Stimulated activated CD8-positive, alpha-beta memory T cell treated with anti-CD3 and anti-CD28 coated beads, Interleukin-15, amount 100 ng/mL, for 1 hour (primary cell): ENCODE results near the gene LARP4B.

Experiments used
- DNase-seq: peaks from one replicate; pipeline ENCODE4 v3.0.0-alpha.2; 2020; ENCODE audit warnings: low read depth

LARP4B gene

DNA sequence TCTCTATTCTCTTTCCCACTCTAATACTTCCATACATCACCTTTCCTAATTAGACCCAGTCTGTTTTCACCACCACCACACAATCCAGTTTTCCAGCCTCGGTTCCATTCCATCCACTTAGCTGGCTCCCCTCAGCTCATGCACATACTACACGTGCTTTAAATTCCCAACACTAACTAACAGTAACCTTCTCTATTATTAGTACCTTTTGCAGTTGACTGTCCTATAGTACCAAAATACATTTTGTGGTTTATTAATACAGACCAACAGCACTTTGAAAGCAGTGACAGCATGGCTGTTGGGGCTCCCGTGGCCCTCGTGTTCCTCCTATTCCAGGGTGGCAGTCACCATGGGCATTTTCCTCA is 64.9 kb downstream of the LARP4B start:
- no peak for DNase-seq

DNA sequence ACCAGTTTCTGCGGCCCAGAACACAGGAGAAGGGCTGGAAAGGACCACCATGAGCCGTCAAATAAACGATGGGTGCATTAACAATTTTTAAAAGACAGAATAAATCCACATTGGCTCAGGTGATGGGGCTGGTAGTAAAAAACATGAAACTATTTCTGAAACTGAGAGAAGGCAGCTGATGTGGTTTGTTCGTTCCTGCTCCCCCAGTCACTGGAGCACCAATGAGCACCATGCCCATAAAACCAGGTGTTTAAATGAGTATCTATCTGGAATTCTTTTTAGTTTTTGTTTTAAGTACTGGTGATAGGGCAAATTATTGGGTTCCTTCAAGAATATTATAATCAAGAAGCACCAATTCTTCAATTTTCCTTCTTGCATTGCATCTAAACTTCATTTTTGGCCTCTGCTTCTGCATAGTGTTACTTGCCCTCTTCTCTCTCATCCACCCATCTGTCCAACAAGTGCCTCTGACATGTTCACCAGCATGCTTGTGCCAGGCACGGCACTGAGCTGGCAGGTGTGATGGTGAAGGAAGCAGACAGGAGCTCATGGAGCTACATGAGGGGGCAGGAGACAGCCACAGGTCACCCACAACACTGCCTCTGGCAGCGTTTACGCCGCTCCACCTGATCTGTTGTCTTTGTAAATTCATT is 65.5 kb downstream of the LARP4B start:
- DNase-seq, result no peak

DNA sequence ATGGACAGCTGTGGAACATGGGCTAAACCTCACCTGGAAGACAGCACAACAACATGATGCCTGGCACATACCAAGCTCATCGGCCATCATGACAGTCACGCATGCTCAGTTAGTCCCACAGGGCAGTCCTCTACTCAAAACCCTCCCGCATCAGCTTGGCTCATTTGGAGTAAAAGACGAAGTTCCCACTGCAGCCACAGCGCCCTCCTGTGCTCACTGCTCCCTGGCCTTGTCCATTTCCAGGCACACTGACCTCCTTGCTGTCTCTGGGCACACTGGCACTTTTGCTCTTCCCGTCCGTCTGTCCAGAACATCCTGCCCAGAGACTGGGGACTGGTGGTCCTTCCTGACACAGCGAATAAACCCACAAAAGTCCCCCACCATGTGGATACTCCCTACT is 66.2 kb downstream of the LARP4B start:
- DNase-seq, result no peak

DNA sequence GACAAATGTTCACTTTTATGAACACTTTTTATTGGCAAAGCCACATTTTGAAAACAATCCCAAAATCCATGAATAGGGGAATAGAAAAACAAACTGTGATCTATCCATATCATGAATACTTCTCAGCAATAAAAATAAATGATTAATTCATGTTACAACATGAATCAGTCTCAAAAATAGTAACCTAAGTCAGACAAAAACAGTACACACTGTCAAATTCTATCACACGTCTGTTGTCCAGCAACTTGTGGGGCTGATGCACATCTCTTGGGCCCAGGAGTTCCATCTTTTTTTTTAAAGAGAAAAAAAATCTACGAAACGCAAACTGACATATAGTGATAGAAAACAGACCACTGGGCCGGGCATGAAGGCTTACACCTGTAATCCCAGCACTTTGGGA is 71.0 kb downstream of the LARP4B start:
- DNase-seq, result no peak

DNA sequence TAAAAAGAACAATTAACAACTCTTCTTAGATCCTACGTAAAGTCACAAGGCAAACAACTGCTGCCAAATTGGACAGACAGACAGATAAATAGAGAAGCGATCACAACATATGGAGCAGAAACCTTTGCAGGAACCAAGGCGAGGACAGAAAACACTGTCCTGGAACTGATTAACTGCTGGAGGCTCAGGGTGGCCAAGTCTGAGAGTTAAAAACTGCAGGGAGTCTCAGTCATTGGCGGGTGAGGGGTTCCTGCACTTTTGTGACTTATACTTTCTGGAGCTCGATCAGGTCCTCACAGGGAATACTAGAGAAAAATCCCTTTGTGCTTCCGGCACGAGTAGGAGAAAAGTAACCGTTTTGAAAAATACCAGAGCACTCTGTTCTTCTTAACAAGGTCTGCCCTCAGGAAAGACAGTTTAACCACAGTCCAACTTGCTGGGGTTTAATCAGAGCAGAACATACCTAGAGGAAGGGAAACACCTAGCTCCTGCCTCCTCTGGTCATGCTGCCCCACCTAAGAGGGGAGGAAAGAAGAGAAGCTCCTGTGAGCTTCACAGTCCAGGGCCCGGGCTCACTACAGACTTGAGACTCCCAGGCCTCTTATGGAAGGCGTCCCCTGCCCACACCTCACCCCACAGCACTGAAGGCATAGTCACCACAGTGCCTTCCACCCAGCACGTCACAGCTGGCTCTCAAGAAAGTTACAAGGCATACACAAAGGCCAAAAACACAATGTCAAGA is 74.9 kb downstream of the LARP4B start:
- DNase-seq, result no peak

DNA sequence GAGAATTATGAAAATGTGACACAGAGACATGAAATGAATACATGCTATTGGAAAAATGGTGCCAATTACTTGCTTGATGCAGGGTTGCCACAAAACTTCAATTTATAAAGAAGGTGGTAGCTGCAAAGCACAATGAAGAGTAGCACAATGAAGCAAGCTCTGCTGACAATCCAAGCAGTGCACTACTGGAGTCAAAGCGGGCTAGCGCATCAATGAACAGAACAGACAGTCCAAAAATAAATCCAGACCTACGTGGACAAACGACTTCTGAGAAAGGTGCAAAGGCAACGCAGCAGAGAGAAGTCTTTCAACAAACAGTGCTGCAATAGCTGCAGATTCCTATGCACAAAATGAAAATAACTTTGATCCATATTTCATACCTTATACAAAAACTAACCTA is 75.8 kb downstream of the LARP4B start:
- no peak for DNase-seq

DNA sequence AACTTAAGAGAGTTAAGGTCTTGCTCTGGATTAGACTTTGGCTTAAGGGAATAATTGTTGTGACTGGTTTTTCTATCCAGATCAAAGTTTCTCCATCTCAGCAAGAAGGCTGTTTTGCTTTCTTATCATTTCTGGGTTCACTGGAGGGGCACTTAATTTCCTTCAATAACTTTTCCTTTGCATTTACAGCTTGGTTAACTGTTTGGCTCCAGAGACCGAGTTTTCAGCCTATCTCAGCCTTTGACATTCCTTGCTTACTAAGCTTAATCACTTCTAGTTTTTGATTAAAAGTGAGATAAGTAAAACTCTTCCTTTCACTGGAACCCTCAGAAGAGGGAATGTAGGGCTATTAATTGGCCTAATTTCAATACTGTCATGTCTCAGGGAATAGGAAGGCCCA is 76.4 kb downstream of the LARP4B start:
- DNase-seq, result no peak

DNA sequence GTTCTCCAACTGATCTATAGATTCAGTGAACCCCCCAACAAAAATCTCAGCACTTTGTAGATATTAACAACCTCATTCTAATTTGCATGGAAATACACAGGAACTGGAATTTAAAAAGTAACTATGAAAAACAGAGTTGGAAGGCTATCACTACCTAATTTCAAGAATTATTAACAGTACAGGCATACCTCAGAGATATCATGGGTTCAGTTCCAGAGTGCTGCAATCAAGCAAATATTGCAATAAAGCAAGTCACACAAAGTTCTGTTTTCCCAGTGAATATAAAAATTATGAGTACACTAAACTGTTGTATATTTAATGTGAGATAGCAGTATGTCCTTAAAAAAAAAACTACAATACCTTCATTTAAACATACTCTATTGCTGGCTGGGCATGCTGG is 78.5 kb downstream of the LARP4B start:
- DNase-seq, result no peak

DNA sequence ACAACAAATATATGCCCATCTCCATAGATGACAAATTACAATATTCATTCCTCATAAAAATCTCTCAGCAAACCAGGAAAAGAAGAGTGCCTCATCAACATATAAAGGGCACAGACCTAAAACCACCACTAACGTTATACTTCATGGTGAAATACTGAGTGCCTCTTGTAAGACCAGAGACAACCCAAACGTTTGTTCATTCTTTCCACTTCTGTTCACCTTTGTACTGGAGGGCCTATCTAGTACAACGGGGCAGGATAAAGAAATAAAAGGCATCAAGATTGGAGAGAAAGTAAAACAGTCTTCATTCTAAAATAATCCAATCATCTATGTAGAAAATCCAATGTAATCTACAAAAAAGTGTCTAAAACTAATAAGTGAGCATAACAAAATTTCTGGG is 79.1 kb downstream of the LARP4B start:
- DNase-seq, result no peak

DNA sequence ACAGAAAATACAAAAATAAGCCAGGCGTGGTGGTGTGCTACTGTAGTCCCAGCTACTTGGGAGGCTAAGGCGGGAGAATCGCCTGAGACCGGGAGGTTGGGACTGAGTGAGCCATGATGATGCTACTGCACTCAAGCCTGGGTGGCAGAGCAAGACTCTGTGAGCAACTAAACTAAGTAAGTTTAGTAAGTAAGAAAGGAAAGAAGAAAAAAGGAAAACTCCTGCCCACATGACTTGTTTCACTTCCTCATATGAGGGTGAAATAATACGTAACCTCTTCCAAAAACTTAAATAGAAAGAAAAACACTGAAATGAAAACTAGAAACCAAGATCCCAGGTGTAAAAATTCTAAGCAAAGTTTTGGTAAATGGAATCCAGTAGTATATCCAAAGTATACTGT is 79.6 kb downstream of the LARP4B start:
- no peak for DNase-seq

DNA sequence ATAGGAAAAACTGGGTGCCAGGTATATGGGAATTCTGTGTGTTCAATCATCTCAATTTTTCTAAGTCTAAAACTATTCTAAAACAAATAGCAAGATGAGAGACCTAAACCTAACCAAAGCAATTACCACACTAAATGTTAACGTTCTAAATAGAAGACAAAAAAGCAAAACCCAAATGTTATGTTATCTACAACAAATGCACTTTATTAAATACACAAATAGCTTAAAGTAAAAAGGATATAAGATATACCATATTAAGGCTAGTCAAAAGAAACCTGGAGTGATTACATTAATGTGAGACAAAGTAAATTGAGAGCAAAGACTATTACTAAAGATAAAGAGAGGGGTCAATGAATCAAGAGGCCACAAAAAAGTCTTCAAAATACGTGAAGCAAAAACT is 81.4 kb downstream of the LARP4B start:
- DNase-seq, result no peak

DNA sequence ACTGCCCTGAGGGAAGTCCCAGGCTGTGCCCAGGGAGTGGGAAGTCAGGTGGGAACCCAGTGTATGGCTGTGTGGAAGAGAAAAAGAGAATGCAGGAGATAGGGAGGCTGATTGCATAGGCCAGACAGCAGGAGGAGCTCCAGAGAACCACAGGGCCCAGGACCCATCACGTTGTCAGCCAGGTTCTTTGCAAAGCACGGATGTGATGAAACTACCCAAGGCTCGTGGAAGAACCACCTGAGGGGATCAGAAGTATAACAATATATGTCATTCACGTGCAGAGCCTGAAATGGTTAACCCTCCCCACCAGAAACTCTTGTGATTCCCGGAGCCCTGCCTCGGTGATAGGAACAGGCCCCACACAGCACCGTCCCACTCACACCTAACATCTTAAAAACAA is 83.6 kb downstream of the LARP4B start:
- no peak for DNase-seq

DNA sequence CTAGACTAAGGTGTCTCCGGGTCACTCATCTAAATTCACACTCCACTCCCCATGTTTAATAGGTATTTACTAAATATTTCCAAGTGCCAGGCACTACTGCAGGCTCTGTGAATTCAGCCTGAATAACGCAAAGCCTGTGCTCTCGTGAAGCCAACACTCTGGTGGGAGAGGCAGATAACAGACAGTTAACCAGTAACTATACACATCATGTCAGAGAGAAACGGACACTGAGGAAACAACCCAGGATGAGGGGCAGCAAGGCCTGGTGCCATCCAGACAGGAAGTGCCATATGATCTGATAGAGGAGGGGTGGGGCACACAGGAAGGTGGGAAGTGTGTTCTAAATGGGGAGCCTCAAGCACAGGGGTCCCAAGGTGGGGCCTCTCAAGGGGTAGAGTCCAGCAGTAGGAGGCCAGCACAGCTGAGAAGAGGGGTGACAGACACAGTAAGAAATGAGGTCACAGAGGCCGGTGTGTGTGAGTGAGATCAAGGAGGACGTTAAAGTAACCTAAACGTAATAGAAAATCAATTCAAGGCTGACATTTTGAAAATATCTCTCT is 85.3 kb downstream of the LARP4B start:
- DNase-seq, result no peak

DNA sequence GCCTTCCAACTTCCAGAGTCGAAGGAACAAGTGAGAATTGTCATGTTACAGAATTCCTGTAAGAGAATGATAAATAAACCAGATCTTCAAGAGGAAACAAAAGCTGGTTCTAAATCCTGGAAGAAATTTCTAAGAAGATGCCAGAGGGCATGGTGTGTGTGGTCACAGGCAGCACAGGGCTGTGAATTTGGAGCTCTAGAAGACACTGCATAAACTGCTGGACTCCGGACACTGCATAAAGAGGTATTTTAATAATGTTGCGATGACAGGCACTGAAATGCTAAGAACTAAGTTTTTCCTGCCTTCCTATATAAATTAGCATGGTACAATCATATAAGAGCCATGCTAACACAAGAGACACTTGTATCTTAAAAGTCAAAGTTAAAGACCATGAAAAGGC is 86.0 kb downstream of the LARP4B start:
- no peak for DNase-seq

DNA sequence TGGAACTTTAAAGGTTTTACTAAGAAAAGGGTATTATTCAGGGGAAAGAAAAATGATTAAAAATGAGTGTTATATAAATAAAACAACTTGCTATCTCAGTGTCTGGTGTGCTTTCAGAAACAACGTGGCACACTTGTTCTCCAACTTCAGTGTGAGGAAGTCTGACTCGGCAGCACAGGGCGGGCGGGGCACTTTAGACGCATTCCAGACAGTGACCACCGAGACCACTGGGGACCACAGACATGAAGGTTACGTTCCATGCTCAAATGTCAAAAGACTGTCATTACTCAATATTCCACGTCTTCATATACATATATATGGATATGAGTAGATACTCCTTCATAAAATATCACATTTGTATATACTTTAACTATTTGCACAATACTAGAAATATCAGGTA is 87.0 kb downstream of the LARP4B start:
- DNase-seq, result no peak

DNA sequence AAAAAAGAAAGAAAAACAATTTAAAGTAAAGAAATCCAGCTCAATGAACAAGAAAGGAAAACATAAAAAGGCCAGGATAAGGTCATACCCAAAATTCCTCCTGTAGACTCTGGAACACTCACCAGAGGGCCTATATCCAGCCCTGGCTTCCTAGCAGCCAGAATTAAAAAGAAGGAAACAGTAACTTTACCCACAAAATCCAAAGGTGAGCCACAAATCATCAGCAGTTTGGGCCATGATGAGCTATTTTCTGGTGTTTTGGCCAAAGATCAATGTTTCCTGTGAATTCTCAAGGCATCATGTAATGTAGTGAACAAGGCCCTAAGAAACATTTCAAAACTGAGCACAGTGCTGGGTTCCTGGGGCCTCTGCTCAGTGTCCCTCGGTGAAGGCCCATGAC is 87.8 kb downstream of the LARP4B start:
- DNase-seq, result no peak

DNA sequence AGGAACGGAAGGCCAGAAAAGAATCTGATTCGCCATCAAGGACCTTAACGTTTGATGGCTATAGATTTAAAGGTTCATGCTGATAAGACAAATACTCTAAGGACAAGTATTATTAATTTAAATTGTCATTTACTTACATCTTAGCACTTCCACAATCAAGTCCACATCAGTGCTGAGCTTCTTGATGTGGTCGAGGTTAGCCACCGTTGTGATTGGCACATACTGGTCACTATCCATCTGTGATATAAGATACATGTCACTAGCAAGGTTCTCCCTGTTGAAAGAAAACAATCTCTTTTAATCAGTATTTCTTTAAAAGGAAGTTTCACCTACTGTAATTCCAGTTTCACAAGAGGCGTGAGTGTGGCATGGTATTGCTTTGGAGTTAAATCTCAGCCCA is 88.7 kb downstream of the LARP4B start:
- DNase-seq, result no peak

DNA sequence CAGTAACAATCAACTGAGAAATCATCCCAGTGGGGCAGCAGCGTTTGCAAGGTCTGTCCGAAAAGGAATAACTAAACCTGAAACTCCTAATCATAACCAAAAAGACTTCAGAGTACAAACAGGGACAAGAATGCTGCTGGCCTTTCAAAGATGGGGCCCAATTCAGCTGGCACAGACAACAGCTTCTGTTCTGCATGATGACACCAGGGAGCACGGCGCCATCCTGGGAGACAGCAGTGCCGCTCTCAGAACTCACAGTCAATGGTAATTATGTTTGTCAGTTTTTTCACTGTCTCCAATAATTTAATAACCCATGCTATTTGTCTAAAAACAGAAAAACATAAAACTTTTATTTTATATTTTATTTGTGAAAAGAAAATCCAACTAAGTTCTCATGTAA is 90.0 kb downstream of the LARP4B start:
- no peak for DNase-seq

DNA sequence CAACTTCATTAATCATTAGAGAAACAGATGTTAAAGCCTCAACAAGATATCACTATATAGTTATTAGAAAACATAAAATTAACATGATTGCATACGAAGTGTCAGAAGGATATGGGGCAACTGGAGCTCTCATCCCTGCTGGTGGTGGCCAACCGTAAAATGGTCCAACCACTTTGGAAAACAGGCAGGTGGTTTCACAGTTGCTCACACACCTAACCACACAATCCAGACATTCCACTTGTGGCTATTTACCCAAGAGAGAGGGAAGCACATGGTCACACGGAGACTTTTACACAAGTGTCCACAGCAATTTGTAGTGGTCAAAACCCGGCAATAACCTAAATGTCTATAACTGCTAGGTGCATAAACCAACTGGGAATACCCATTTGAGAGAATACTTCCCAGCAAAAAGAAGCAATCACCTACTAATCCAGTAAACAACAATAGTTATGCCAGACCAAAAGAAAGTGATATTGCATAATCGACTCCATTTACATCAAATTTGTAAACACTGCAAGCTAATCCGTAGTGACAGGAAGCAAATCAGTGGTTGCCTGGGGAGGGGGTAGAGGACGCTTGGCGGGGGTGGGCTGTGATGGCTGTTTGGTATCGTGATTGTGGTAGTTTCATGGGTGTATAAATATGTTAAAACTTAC is 91.8 kb downstream of the LARP4B start:
- DNase-seq, result no peak

DNA sequence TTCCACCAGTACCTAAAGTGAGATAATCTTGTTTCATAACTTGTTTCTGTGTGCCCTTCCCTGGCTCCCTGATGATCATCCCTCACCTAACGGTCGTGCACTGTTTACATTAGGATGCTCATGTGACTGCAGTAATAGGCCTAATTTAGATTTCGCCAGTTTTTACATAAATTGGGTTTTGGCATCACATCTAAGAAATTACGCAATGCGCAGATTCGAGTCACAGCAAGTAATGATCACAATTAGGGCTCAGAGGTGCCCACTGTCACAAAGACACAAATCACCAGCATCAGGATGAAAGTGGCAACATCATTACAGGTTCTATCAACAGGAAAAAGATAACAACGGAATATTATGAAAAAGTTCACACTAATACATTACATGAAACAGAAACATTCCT is 94.7 kb downstream of the LARP4B start:
- no peak for DNase-seq

DNA sequence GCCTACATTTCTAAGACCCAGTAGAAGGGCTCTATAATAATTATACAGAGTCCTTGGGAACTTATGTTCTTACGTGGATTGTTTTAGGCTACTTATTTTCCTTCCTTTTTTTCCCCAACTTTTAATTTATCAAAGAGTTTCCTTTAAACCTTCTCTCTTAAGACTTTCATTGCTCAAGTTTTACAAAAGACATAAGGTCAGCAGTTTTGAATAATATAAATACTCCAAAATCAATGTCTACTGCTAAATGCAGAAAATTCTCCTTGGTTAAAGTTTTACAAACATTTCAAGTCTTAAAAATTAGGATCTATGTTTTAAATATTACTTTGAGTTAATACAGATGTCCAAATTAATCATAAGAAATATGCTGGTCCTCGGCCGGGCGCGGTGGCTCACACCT is 97.0 kb downstream of the LARP4B start:
- no peak for DNase-seq

DNA sequence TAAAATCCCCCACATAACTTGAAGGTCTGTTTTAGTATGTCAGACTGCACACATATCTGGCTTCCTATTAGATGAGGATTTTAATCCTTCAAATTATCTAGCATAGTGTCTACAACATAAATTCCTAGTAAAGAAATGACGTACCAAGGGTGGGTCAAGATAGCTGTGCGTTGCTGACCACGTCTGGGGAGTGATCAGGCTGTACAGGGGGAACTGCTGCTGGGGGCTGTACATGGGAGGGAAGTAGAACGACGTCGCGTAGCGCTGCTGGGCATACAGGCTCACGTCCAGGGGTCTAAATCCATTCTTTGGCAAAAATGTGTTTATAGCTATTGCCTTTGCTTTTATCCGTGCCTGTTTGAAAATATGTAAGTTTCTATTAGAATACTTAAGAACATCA is 102.3 kb downstream of the LARP4B start:
- DNase-seq, result no peak

DNA sequence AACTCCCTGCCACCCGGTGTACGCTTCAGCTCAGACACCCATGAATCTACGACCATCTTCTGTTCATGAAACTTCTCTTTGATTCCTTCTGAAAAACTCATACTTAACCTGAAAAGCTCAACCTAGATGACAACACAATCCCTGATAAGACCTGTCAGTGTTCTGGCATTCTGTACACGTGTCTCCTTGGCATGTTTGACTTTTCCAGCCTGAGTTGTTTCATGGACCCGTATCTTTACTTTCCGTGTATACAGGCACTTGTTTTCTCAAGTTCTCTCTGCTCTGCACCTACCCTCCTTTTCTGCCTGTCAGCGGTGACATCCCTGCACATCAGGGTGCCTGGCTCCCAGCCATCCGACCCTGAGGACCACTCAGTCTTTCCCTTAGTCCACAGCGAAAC is 103.3 kb downstream of the LARP4B start:
- DNase-seq, result no peak
